ENCODE data around the gene DNTTIP2.

GRCh38 chr1:93840956-93841482 is 38.0 kb downstream of the DNTTIP2 start:
- TF ChIP-seq, protein P1, sequence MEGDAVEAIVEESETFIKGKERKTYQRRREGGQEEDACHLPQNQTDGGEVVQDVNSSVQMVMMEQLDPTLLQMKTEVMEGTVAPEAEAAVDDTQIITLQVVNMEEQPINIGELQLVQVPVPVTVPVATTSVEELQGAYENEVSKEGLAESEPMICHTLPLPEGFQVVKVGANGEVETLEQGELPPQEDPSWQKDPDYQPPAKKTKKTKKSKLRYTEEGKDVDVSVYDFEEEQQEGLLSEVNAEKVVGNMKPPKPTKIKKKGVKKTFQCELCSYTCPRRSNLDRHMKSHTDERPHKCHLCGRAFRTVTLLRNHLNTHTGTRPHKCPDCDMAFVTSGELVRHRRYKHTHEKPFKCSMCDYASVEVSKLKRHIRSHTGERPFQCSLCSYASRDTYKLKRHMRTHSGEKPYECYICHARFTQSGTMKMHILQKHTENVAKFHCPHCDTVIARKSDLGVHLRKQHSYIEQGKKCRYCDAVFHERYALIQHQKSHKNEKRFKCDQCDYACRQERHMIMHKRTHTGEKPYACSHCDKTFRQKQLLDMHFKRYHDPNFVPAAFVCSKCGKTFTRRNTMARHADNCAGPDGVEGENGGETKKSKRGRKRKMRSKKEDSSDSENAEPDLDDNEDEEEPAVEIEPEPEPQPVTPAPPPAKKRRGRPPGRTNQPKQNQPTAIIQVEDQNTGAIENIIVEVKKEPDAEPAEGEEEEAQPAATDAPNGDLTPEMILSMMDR (IDR thresholded peaks at IDR 0.05): no peak
- no peak for TF ChIP-seq POLR2A (IDR thresholded peaks at IDR 0.05)

All from uterus (tissue), 2 donors.